ENCODE measurements around the gene XKRX.

DNA sequence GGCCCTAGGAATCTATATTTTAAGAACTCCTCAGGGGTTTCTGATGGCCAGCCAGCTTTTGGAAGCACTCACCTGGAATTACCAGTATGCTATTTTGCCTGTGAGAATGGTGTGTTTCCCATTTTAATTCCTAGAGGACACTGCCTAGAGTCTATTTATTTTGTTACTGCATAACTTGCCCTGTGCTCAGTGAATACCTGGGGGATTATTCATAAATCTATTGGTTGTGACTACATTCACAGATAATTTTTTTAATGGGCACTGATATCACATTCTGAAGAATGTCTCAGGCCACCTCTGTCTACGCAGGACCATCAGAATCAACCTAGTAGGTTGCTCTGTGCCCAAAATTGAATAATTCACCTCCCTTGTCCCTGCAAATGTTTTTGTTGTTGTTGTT lies 47.5 kb upstream of the XKRX start:
- TF ChIP-seq POLR2A (IDR thresholded peaks at IDR 0.05): no peak
- TF ChIP-seq, protein P1, sequence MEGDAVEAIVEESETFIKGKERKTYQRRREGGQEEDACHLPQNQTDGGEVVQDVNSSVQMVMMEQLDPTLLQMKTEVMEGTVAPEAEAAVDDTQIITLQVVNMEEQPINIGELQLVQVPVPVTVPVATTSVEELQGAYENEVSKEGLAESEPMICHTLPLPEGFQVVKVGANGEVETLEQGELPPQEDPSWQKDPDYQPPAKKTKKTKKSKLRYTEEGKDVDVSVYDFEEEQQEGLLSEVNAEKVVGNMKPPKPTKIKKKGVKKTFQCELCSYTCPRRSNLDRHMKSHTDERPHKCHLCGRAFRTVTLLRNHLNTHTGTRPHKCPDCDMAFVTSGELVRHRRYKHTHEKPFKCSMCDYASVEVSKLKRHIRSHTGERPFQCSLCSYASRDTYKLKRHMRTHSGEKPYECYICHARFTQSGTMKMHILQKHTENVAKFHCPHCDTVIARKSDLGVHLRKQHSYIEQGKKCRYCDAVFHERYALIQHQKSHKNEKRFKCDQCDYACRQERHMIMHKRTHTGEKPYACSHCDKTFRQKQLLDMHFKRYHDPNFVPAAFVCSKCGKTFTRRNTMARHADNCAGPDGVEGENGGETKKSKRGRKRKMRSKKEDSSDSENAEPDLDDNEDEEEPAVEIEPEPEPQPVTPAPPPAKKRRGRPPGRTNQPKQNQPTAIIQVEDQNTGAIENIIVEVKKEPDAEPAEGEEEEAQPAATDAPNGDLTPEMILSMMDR (IDR thresholded peaks at IDR 0.05 in 4 of 5, conservative IDR thresholded peaks at IDR 0.05 in 1 of 5): no peak

Measured in gastrocnemius medialis (tissue), 4 donors.